Stimulated activated naive CD8-positive, alpha-beta T cell treated with anti-CD3 and anti-CD28 coated beads, Interleukin-15, amount 100 ng/mL, for 72 hours (primary cell): Measurements from ENCODE around the gene SLC25A18.
"Not testable (repeated sequence)": the region's sequence is repeated elsewhere in the genome, so short reads cannot be mapped to it uniquely, and the experiment has no call there.

Experiments used
- ATAC-seq: fragments of 150-1000 bp; cut with Tn5 transposase; 2 replicates; pipeline ENCODE4 v1.10.0; 2021; ENCODE audit warnings: mild to moderate bottlenecking, moderate library complexity
- DNase-seq, 2 donors: peaks; one replicate each; pipeline ENCODE4 v3.0.0; 2021 to 2022
- H3K27ac Mint-ChIP-seq, 2 donors: one replicate each; pipeline ENCODE4 v1.8.0; 2022; ENCODE audit warnings: mild to moderate bottlenecking in 2 of 2, mixed read lengths in 2 of 2, moderate library complexity in 2 of 2
- H3K27me3 Mint-ChIP-seq: one replicate; pipeline ENCODE4 v1.8.0; 2022; ENCODE audit warnings: mixed read lengths
- H3K4me1 Mint-ChIP-seq: one replicate; pipeline ENCODE4 v1.8.0; 2022; ENCODE audit warnings: mild to moderate bottlenecking, mixed read lengths
- H3K4me3 Mint-ChIP-seq, 2 donors: one replicate each; pipeline ENCODE4 v1.8.0; 2022; ENCODE audit warnings: mild to moderate bottlenecking in 2 of 2, mixed read lengths in 2 of 2, moderate library complexity in 1 of 2
- H3K9me3 Mint-ChIP-seq, 2 donors: one replicate each; pipeline ENCODE4 v1.8.0; 2022; ENCODE audit warnings: mixed read lengths in 2 of 2

SLC25A18 gene

GRCh38 chr22:17627961-17628405 is 64.7 kb downstream of the SLC25A18 start:
- H3K4me1 Mint-ChIP-seq, result peaks cover 26% of the 10 kb centered on the region

GRCh38 chr22:17628406-17629172 is 65.3 kb downstream of the SLC25A18 start, which contains the start of gene ATP6V1E1:
ATP6V1E1 (minus strand) TSS chr22:17628749; CDS start chr22:17628635, 114 bp downstream.
- peak; percentile 100 for ATAC-seq
- H3K4me3 Mint-ChIP-seq, result peak within 1 kb of the TSS; percentile 91 to 92
- no peaks in the 10 kb centered on the region for H3K27me3 Mint-ChIP-seq
- peaks cover 26% of the 10 kb centered on the region for H3K4me1 Mint-ChIP-seq
- no peaks in the 10 kb centered on the region for H3K9me3 Mint-ChIP-seq
- peak within 1 kb of the TSS; percentile 87 to 96 for H3K27ac Mint-ChIP-seq
- peak; percentile 88 to 94 for DNase-seq

More at GRCh38 chr22:17627961-17628405, 64.7 kb downstream of the SLC25A18 start:
- Mint-ChIP-seq H3K27me3 (no peaks in the 10 kb centered on the region), H3K4me3 (peak overlapping the region; percentile 91 to 92), H3K9me3 (no peaks in the 10 kb centered on the region), H3K27ac (peak overlapping the region; percentile 87 to 96)
- no peak for DNase-seq
- no peak for ATAC-seq

- Mint-ChIP-seq H3K4me1 (peaks cover 26% of the 10 kb centered on the region), H3K4me3 (peak overlapping the region; percentile 91 to 92), H3K27ac (peak overlapping the region; percentile 87 to 96), H3K9me3 (no peaks in the 10 kb centered on the region), H3K27me3 (no peaks in the 10 kb centered on the region)
- ATAC-seq (peak; percentile 25), DNase-seq (no peak)
Measured at GRCh38 chr22:17629173-17629489, 65.8 kb downstream of the SLC25A18 start.

GRCh38 chr22:17629641-17630040 is 66.3 kb downstream of the SLC25A18 start:
- Mint-ChIP-seq H3K27me3 (no peaks in the 10 kb centered on the region), H3K4me1 (peaks cover 24% of the 10 kb centered on the region), H3K9me3 (no peaks in the 10 kb centered on the region), H3K27ac (peak overlapping the region in 1 of 2 donors; percentile 28), H3K4me3 (peak overlapping the region; percentile 91 to 92)
- ATAC-seq, result no peak
- DNase-seq, result no peak

GRCh38 chr22:17631076-17631565 is 67.8 kb downstream of the SLC25A18 start:
- DNase-seq (no peak), ATAC-seq (no peak)
- H3K27me3 Mint-ChIP-seq, result no peaks in the 10 kb centered on the region
- no peak overlapping the region for H3K27ac Mint-ChIP-seq
- no peaks in the 10 kb centered on the region for H3K9me3 Mint-ChIP-seq
- H3K4me1 Mint-ChIP-seq, result peaks cover 11% of the 10 kb centered on the region
- peak overlapping the region in 1 of 2 donors; percentile 17 for H3K4me3 Mint-ChIP-seq

GRCh38 chr22:17633217-17633997 is 70.1 kb downstream of the SLC25A18 start:
- no peak for DNase-seq
- no peak overlapping the region for H3K4me3 Mint-ChIP-seq
- no peaks in the 10 kb centered on the region for H3K27me3 Mint-ChIP-seq
- no peaks in the 10 kb centered on the region for H3K9me3 Mint-ChIP-seq
- peaks cover 14% of the 10 kb centered on the region for H3K4me1 Mint-ChIP-seq
- no peak overlapping the region for H3K27ac Mint-ChIP-seq
- ATAC-seq, result no peak

GRCh38 chr22:17633998-17634323 is 70.7 kb downstream of the SLC25A18 start:
- Mint-ChIP-seq H3K9me3 (no peaks in the 10 kb centered on the region), H3K27ac (no peak overlapping the region), H3K4me3 (no peak overlapping the region), H3K27me3 (no peaks in the 10 kb centered on the region), H3K4me1 (peaks cover 14% of the 10 kb centered on the region)
- ATAC-seq (no peak), DNase-seq (no peak)

GRCh38 chr22:17634696-17635095 is 71.4 kb downstream of the SLC25A18 start:
- H3K27ac Mint-ChIP-seq, result no peak overlapping the region
- no peaks in the 10 kb centered on the region for H3K9me3 Mint-ChIP-seq
- no peak for ATAC-seq
- no peaks in the 10 kb centered on the region for H3K27me3 Mint-ChIP-seq
- peaks cover 14% of the 10 kb centered on the region for H3K4me1 Mint-ChIP-seq
- no peak for DNase-seq
- no peak overlapping the region for H3K4me3 Mint-ChIP-seq

GRCh38 chr22:17636850-17637249 is 73.6 kb downstream of the SLC25A18 start:
- H3K4me3 Mint-ChIP-seq, ATAC-seq, H3K9me3 Mint-ChIP-seq, DNase-seq, H3K27me3 Mint-ChIP-seq, H3K27ac Mint-ChIP-seq: not testable (repeated sequence)
- peaks cover 20% of the 10 kb centered on the region for H3K4me1 Mint-ChIP-seq

GRCh38 chr22:17637490-17638181 is 74.3 kb downstream of the SLC25A18 start:
- Mint-ChIP-seq H3K4me1 (peaks cover 20% of the 10 kb centered on the region), H3K27ac (peak overlapping the region; percentile 98 to 100), H3K9me3 (no peaks in the 10 kb centered on the region), H3K4me3 (peak overlapping the region; percentile 86 to 96), H3K27me3 (no peaks in the 10 kb centered on the region)
- ATAC-seq (no peak), DNase-seq (peak in 1 of 2 donors; percentile 5)

- DNase-seq, result no peak
- Mint-ChIP-seq H3K27me3 (no peaks in the 10 kb centered on the region), H3K27ac (peak overlapping the region; percentile 98 to 100), H3K4me3 (peak overlapping the region; percentile 86 to 96), H3K4me1 (peaks cover 20% of the 10 kb centered on the region), H3K9me3 (no peaks in the 10 kb centered on the region)
- ATAC-seq, result peak; percentile 44
Measured at GRCh38 chr22:17638182-17638431, 74.8 kb downstream of the SLC25A18 start.

- DNase-seq, result peak; percentile 88 to 90
- peak within 1 kb of the TSS; percentile 86 to 96 for H3K4me3 Mint-ChIP-seq
Measured at GRCh38 chr22:17638432-17639246, 75.3 kb downstream of the SLC25A18 start, which contains the start of gene BCL2L13. BCL2L13 (plus strand) TSS chr22:17638757; CDS start chr22:17655712, 16,955 bp downstream.

GRCh38 chr22:17639247-17639741 is 76.0 kb downstream of the SLC25A18 start:
- Mint-ChIP-seq H3K4me1 (peaks cover 20% of the 10 kb centered on the region), H3K4me3 (peak overlapping the region; percentile 86 to 96), H3K9me3 (no peaks in the 10 kb centered on the region), H3K27me3 (no peaks in the 10 kb centered on the region), H3K27ac (peak overlapping the region; percentile 98 to 100)
- DNase-seq (no peak), ATAC-seq (no peak)

More at GRCh38 chr22:17638432-17639246, 75.3 kb downstream of the SLC25A18 start, which contains the start of gene BCL2L13:
- no peaks in the 10 kb centered on the region for H3K27me3 Mint-ChIP-seq
- peak within 1 kb of the TSS; percentile 98 to 100 for H3K27ac Mint-ChIP-seq
- peak; percentile 98 for ATAC-seq
- H3K4me1 Mint-ChIP-seq, result peaks cover 20% of the 10 kb centered on the region
- no peaks in the 10 kb centered on the region for H3K9me3 Mint-ChIP-seq
